ENCODE measurements around the gene KIAA1328. TPM values are rescaled to one million over a fixed set of nuclear protein-coding genes. Genes with fewer than 3 reads are reported as not detected.

The KIAA1328 gene
- total RNA-seq, 3 donors from 2014 or later, result 17.4 to 36.1 (median 25.6) TPM

- intact Hi-C loops (cut with DNase I; ENCODE audit: low total_unique reads), result no loop called here
- no peaks in the 10 kb centered on the region for H3K27me3 ChIP-seq
- H3K36me3 ChIP-seq, result no peaks in the 10 kb centered on the region
- no peaks in the 10 kb centered on the region for H3K9me3 ChIP-seq
- H3K4me1 ChIP-seq, result no peaks in the 10 kb centered on the region
- no peak overlapping the region for H3K27ac ChIP-seq
- no peak for DNase-seq (ENCODE audit: low spot score in 2 of 2)
- TF ChIP-seq POLR2AphosphoS5 (IDR thresholded peaks at IDR 0.05), result no peak
- no peak for TF ChIP-seq CTCF (IDR thresholded peaks at IDR 0.05)
- TF ChIP-seq POLR2A (IDR thresholded peaks at IDR 0.05), result no peak
- H3K4me3 ChIP-seq, result no peak overlapping the region
Observed at GRCh38 chr18:36960038-36960437, 131.1 kb downstream of the KIAA1328 start.

GRCh38 chr18:36963464-36963863 lies 134.5 kb downstream of the KIAA1328 start:
- Histone ChIP-seq H3K27ac (no peak overlapping the region), H3K9me3 (no peaks in the 10 kb centered on the region), H3K4me1 (no peaks in the 10 kb centered on the region), H3K27me3 (no peaks in the 10 kb centered on the region), H3K36me3 (no peaks in the 10 kb centered on the region), H3K4me3 (no peak overlapping the region)
- no peak for DNase-seq (ENCODE audit: low spot score in 2 of 2)
- intact Hi-C loops (cut with DNase I; ENCODE audit: low total_unique reads), result no loop called here
- TF ChIP-seq POLR2A (IDR thresholded peaks at IDR 0.05) (no peak), CTCF (IDR thresholded peaks at IDR 0.05) (no peak), POLR2AphosphoS5 (IDR thresholded peaks at IDR 0.05) (no peak)

- H3K9me3 ChIP-seq, result peaks cover 0 to 11% of the 10 kb centered on the region in 2 donors
- TF ChIP-seq POLR2AphosphoS5 (IDR thresholded peaks at IDR 0.05) (no peak), POLR2A (IDR thresholded peaks at IDR 0.05) (no peak), CTCF (IDR thresholded peaks at IDR 0.05) (no peak)
- intact Hi-C loops (cut with DNase I; ENCODE audit: low total_unique reads), result no loop called here
Observed at GRCh38 chr18:36974686-36975085, 145.8 kb downstream of the KIAA1328 start.

GRCh38 chr18:36977121-36977520 lies 148.2 kb downstream of the KIAA1328 start:
- TF ChIP-seq POLR2AphosphoS5 (IDR thresholded peaks at IDR 0.05) (no peak), CTCF (IDR thresholded peaks at IDR 0.05) (no peak), POLR2A (IDR thresholded peaks at IDR 0.05) (no peak)
- intact Hi-C loops (cut with DNase I; ENCODE audit: low total_unique reads), result no loop called here

More at GRCh38 chr18:36974686-36975085, 145.8 kb downstream of the KIAA1328 start:
- DNase-seq (ENCODE audit: low spot score in 2 of 2), result no peak
- H3K4me1 ChIP-seq, result no peaks in the 10 kb centered on the region
- no peak overlapping the region for H3K4me3 ChIP-seq
- no peaks in the 10 kb centered on the region for H3K27me3 ChIP-seq
- H3K27ac ChIP-seq, result no peak overlapping the region
- no peaks in the 10 kb centered on the region for H3K36me3 ChIP-seq

GRCh38 chr18:36993068-36993467 lies 164.1 kb downstream of the KIAA1328 start:
- H3K27me3 ChIP-seq, result no peaks in the 10 kb centered on the region
- no peak overlapping the region for H3K4me3 ChIP-seq
- intact Hi-C loops (cut with DNase I; ENCODE audit: low total_unique reads), result no loop called here
- no peaks in the 10 kb centered on the region for H3K4me1 ChIP-seq
- no peak for DNase-seq (ENCODE audit: low spot score in 2 of 2)
- H3K9me3 ChIP-seq, result peaks cover 0 to 7% of the 10 kb centered on the region in 2 donors
- H3K27ac ChIP-seq, result no peak overlapping the region
- no peaks in the 10 kb centered on the region for H3K36me3 ChIP-seq
- TF ChIP-seq CTCF (IDR thresholded peaks at IDR 0.05) (no peak), POLR2A (IDR thresholded peaks at IDR 0.05) (no peak), POLR2AphosphoS5 (IDR thresholded peaks at IDR 0.05) (no peak)

More at GRCh38 chr18:36977121-36977520, 148.2 kb downstream of the KIAA1328 start:
- no peak for DNase-seq (ENCODE audit: low spot score in 2 of 2)
- Histone ChIP-seq H3K27ac (no peak overlapping the region), H3K4me1 (no peaks in the 10 kb centered on the region), H3K9me3 (peaks cover 0 to 9% of the 10 kb centered on the region in 2 donors), H3K4me3 (no peak overlapping the region), H3K27me3 (no peaks in the 10 kb centered on the region), H3K36me3 (no peaks in the 10 kb centered on the region)
